Mesothelial cell of epicardium (in vitro differentiated cells): ENCODE measurements around the gene CRIP1. TPM values are rescaled to one million over a fixed set of nuclear protein-coding genes. Genes with fewer than 3 reads are reported as not detected.

Source experiments
- DNase-seq, 2 experiments: peaks; one replicate each; pipeline ENCODE4 v3.0.0; 2021; ENCODE audit warnings: low spot score in 2 of 2; ENCODE audit not compliant: unreplicated experiment in 2 of 2
- H3K27ac Mint-ChIP-seq: 2 replicates; pipeline ENCODE4 v1.8.0; 2021; ENCODE audit warnings: mixed read lengths
- H3K27me3 Mint-ChIP-seq: 2 replicates; pipeline ENCODE4 v1.8.0; 2021; ENCODE audit warnings: low read depth, mixed read lengths
- H3K36me3 Mint-ChIP-seq: 2 replicates; pipeline ENCODE4 v1.8.0; 2021; ENCODE audit warnings: mixed read lengths
- H3K4me1 Mint-ChIP-seq: 2 replicates; pipeline ENCODE4 v1.8.0; 2021; ENCODE audit warnings: mixed read lengths
- H3K4me3 Mint-ChIP-seq: 2 replicates; pipeline ENCODE4 v1.8.0; 2021; ENCODE audit warnings: mild to moderate bottlenecking, moderate library complexity, mixed read lengths
- H3K9me3 Mint-ChIP-seq: 2 replicates; pipeline ENCODE4 v1.8.0; 2021; ENCODE audit warnings: mixed read lengths
- CTCF ChIP-seq: fragments of 200-600 bp; sonication (generic); IDR thresholded peaks from one replicate; pipeline ENCODE4 v1.5.0; 2021; ENCODE audit warnings: antibody characterized with exemption; ENCODE audit not compliant: unreplicated experiment
- total RNA-seq: library from RNA; stranded (reverse); gene quantifications from 3 replicates; pipeline ENCODE4 v1.2.1, GENCODE V29; 2021

CRIP1 gene
- total RNA-seq, 1 donor from 2014 or later, result 17.1 TPM

- peak in 1 of 2 experiments; percentile 43 for DNase-seq
- H3K27ac Mint-ChIP-seq, result no peak within 1 kb of the TSS
- H3K9me3 Mint-ChIP-seq, result no peaks in the 10 kb centered on the region
- H3K27me3 Mint-ChIP-seq, result peaks cover 43% of the 10 kb centered on the region
- peaks cover 3% of the 10 kb centered on the region for H3K4me1 Mint-ChIP-seq
- no peaks in the 10 kb centered on the region for H3K36me3 Mint-ChIP-seq
- no peak for TF ChIP-seq CTCF
- peak within 1 kb of the TSS; percentile 64 for H3K4me3 Mint-ChIP-seq
Observed at GRCh38 chr14:105525861-105526775, 39.4 kb downstream of the CRIP1 start, which contains the start of gene TMEM121. Gene TMEM121, plus strand, starts transcription at chr14:105526583. Its CDS starts 2,252 bp downstream, at chr14:105528835.

DNA sequence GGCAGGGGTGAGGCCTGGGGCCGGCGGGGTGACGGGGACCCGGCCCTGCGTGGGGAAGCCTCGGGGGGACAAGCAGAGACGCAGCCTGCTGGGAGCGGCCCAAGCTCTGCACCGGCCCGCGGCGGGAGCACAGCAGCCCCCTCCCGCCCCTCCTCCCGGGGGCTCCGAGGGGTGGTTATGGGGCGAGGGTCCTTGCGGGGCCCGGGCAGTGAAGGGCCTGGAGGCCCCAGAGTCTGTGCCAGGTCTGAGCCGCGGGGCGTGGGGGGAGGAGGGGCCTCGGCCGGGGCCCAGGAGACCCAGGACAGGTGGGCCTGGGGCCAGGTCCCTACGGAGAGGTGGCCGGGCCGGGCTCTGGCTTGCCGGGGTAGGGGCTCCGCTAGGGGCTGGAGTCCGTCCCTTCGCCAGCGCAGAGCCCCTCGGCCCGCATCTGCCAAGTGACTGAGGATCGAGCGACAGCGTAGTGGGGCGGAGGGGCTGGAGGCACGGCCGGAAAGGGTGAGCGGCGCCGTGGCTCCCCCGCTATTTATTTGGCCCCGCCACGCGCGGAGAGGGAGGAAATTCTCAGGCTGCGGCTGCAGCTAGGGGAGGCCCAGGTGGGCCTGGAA, 40.2 kb downstream of the CRIP1 start:
- DNase-seq, result peak in 1 of 2 experiments; percentile 45

DNA sequence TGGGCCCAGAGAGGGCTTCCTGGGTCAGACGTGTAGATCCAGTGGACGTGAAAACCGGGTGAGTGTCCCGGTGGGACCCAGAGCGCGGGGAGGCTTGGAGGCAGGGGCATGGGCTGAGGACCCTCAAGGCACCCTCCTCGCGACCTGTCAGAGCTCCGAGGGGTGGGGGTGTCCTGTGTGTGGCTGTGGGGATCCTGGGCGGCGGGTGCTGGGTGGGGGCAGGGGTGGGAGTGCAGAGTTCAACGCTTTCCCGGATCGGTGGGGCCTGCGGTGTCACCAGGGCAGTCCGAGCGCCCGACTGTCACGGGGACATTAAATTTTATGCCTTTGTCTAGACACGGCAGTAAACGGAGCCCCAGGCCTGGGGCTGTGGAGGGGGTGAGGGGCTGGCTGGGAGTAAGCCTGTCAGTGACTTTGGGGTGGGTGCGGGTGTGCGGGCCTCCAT, 40.7 kb downstream of the CRIP1 start:
- TF ChIP-seq CTCF, result no peak
- DNase-seq, result no peak
- Mint-ChIP-seq H3K9me3 (no peaks in the 10 kb centered on the region), H3K36me3 (no peaks in the 10 kb centered on the region), H3K27me3 (peaks cover 37% of the 10 kb centered on the region), H3K27ac (no peak overlapping the region), H3K4me1 (peaks cover 3% of the 10 kb centered on the region), H3K4me3 (peak overlapping the region; percentile 61)

More for the DNA sequence above, 40.2 kb downstream of the CRIP1 start:
- H3K27ac Mint-ChIP-seq, result no peak overlapping the region
- H3K27me3 Mint-ChIP-seq, result peaks cover 39% of the 10 kb centered on the region
- H3K9me3 Mint-ChIP-seq, result no peaks in the 10 kb centered on the region
- H3K36me3 Mint-ChIP-seq, result no peaks in the 10 kb centered on the region
- TF ChIP-seq CTCF, result no peak
- peak overlapping the region; percentile 61 for H3K4me3 Mint-ChIP-seq
- H3K4me1 Mint-ChIP-seq, result peaks cover 3% of the 10 kb centered on the region

- TF ChIP-seq CTCF, result peak; percentile 77
- DNase-seq, result peak; percentile 72 to 87
- Mint-ChIP-seq H3K4me1 (peaks cover 3% of the 10 kb centered on the region), H3K4me3 (peak overlapping the region; percentile 61), H3K36me3 (no peaks in the 10 kb centered on the region), H3K9me3 (no peaks in the 10 kb centered on the region), H3K27me3 (peaks cover 41% of the 10 kb centered on the region), H3K27ac (no peak overlapping the region)
Observed at GRCh38 chr14:105527826-105528585, 41.3 kb downstream of the CRIP1 start.

DNA sequence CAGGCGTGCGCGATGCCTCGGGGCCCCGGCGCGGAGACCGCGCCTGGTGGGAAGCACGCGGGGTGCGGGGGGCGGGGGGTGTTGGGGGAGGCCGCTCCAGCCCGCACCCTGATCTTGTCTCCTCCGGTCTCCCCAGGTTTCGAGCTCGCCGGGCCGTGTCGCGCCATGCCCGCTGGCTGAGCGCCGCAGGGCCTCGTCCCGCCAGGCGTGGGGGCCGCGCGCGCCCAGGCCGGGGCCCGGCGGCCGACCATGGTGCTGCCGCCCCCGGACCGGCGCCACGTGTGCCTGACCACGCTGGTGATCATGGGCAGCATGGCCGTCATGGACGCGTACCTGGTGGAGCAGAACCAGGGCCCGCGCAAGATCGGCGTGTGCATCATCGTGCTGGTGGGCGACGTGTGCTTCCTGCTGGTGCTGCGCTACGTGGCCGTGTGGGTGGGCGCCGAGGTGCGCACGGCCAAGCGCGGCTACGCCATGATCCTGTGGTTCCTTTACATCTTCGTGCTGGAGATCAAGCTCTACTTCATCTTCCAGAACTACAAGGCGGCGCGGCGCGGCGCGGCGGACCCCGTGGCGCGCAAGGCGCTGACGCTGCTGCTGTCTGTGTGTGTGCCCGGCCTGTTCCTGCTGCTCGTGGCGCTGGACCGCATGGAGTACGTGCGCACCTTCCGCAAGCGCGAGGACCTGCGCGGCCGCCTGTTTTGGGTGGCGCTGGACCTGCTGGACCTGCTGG, 42.1 kb downstream of the CRIP1 start:
- no peak for DNase-seq
- Mint-ChIP-seq H3K4me1 (peaks cover 3% of the 10 kb centered on the region), H3K27ac (no peak overlapping the region), H3K36me3 (no peaks in the 10 kb centered on the region), H3K4me3 (peak overlapping the region; percentile 61), H3K27me3 (peaks cover 37% of the 10 kb centered on the region), H3K9me3 (no peaks in the 10 kb centered on the region)
- no peak for TF ChIP-seq CTCF
